ENCODE measurements around the gene FHOD3.

FHOD3 gene

DNA sequence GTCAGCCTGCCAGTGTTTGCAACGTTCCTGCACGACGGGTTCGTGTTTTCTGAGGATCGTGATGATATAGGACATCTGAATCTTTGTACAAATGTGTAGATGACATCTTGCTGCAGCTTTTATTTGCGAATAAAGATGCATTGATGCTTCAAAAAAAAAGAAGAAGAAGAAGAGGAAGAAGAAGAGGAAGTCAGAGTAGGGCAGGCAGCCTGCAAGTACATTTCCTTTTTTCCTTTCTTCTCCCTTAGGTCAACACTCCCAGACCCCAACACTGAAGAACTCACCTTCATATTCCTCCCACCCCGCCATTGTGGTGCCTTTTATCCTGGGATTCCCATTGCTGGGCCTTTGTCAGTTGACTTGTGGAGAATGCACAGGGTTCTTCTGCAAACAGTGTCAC is 91.5 kb downstream of the FHOD3 start:
- no peak for DNase-seq (ENCODE audit: low spot score)
- TF ChIP-seq, protein P1, sequence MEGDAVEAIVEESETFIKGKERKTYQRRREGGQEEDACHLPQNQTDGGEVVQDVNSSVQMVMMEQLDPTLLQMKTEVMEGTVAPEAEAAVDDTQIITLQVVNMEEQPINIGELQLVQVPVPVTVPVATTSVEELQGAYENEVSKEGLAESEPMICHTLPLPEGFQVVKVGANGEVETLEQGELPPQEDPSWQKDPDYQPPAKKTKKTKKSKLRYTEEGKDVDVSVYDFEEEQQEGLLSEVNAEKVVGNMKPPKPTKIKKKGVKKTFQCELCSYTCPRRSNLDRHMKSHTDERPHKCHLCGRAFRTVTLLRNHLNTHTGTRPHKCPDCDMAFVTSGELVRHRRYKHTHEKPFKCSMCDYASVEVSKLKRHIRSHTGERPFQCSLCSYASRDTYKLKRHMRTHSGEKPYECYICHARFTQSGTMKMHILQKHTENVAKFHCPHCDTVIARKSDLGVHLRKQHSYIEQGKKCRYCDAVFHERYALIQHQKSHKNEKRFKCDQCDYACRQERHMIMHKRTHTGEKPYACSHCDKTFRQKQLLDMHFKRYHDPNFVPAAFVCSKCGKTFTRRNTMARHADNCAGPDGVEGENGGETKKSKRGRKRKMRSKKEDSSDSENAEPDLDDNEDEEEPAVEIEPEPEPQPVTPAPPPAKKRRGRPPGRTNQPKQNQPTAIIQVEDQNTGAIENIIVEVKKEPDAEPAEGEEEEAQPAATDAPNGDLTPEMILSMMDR (IDR thresholded peaks at IDR 0.05; ENCODE audit: extremely low read depth, missing control alignments): no peak

DNA sequence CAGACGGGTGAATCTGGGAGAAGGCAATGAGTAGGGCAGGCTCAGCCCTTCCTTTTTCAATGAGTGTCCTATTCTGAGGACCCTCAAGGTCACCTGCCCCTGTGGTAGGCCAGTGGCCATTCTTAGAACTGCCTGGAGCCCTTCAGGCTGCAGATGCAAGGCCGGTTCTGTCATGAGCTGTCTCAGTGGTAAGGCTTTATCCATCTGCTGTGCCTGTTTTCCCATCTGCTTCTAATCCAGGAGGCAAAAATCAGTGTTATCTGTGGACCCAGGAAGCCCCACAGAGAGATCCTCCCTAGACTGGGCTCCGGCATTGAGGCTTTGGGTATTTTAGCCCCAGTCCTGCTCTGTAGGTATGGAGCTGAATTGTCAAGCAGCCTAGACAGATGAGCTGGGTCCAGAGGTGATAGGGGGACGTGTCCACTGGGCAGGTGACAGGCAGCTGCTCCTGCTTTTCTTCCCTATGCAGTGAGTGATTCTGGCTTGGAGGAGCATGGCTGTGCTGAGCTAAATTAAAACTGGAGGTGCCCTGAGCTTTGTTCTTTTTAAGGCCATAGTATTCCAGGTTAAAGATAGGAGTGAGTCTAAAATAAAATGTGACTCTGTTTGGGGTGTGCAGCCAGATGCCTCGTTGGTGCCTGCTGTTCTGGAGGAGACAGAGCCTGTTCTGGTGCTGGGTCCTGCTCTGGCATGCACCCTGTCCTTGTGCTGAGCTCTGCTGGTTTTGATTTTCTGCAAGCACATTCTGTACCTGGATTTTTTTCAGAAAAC is 92.5 kb downstream of the FHOD3 start:
- TF ChIP-seq, protein P1 (IDR thresholded peaks at IDR 0.05; ENCODE audit: extremely low read depth, missing control alignments): no peak
- no peak for DNase-seq (ENCODE audit: low spot score)

DNA sequence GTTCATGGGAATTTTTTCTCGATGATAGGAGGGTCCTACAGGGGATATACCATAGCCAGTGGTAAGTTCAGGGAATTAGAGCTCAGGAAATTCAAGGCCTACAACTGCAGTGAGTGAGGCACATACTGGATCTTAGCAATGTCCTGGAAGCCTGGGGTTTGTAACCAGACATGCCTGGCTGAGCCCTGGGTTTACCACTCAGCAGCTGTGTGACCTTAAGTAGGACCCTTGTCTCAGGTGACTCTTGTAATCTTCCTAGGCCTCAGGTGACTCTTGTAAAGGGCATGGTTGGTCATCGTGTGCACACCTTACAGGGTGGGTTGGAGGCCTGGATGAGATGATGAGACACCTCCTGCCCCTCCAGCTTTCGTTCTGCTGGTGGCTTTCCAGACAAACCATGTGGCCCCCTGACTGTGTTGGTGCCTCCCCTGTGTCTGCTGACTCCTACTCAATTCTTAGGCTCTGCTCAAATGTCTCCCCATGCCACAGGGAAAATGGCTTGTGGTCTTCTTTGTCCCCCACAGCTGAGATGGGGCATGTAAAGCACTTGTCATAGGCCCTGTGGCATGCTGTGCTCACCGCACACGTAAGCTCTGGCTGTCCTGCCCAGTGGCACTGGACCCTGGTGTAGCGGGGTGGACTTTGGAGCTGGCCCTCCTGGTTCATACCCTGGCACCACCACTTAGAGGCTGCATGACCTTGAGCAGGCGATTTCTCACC is 94.1 kb downstream of the FHOD3 start:
- no peak for DNase-seq (ENCODE audit: low spot score)
- TF ChIP-seq, protein P1 (IDR thresholded peaks at IDR 0.05; ENCODE audit: extremely low read depth, missing control alignments): no peak

DNA sequence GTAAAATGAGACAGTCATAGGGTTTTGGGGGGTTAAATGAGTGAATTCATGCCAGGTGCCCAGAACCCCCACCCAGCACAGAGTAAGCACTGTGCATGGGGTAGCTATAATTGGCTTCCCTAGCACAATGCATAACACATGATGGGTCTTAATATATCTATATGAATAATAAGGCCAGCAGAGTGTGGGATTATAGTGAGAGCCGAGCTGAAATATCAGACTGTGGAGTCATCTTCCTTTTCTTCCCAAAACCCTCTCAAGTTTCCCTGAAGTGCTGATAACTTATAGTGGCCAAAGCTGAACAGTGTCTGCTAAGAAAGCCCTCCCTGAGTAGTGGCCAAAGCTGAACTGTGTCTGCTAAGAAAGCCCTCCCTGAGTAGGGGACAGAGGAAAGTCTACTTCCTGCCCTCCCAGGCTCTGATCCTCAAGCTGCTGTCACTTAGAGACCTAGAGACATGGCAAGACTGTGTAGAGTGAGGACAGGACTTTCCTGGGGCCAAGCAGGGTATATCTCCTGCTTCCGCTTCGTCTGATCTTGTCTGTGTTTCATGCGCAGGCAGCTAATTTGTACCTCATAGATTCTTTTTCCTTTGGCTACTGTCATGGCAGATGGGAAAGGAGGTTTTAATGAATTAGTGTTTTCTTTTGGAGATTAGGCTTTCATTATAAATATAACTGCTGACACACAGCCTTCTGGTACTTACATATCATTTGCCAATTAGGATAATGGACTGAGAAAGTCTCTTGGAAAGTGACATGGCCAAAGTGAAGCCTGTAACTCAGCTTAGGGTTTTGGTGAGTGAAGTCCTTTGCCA is 94.9 kb downstream of the FHOD3 start:
- DNase-seq (ENCODE audit: low spot score): no peak
- TF ChIP-seq, protein P1 (IDR thresholded peaks at IDR 0.05; ENCODE audit: extremely low read depth, missing control alignments): no peak

DNA sequence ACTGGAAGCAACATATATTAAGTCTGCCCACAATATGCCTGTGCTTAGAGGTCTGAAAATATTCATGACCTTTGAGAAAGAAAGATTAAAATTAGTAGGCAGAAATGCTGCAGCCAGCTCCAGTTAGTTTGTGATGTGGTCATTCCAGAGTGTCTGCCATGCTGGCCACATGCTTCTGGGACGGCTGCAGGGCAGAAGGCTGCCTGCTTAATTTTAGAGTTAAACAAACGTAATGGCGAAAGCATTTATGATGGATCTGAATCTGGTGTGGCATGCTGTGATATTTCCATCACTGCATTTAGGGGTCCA is 95.4 kb downstream of the FHOD3 start:
- DNase-seq (ENCODE audit: low spot score): no peak
- TF ChIP-seq, protein P1 (IDR thresholded peaks at IDR 0.05; ENCODE audit: extremely low read depth, missing control alignments): no peak

DNA sequence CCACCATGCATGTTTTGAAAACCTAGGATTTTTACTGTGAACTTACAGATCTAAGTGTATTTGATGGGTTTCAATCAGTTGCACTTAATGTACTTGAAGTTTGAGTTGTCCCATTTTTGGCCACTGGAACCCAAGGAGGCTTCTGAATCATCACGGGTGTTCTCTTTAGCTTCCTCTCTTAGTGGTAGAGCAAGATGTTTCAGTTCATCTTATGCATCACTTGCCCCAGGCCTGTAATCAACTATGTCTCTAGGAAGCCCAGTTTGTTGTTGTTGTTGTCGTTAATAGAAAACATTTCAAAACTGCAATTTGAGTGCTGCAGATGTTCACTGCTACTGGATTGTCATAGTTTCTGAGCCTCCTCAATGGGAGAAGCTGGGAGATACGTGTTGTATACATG is 97.0 kb downstream of the FHOD3 start:
- TF ChIP-seq, protein P1 (IDR thresholded peaks at IDR 0.05; ENCODE audit: extremely low read depth, missing control alignments): no peak
- no peak for DNase-seq (ENCODE audit: low spot score)

DNA sequence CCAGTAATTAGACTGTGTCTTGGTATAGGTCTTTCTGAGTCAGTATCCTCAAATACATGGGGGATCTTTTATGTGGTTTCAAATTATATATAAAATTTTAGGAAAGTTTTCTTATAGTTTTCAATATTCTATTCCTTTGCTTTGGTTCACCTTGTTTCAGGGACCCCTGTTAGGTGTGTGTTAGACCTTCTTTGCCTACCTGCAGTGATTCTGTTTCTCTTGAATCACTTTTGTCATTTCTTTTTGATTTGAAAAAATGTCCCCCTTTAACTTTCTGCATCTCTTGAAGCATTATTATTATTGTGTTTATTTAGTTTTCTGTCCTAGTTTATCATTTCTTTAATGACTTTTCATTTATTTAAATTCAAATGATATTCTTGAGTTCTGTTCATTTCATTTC is 98.7 kb downstream of the FHOD3 start:
- TF ChIP-seq, protein P1 (IDR thresholded peaks at IDR 0.05; ENCODE audit: extremely low read depth, missing control alignments): no peak

More for the DNA sequence above, 98.7 kb downstream of the FHOD3 start:
- DNase-seq (ENCODE audit: low spot score): no peak

Data from GM20000 (cell line).